Loucy (cell line): ENCODE data around the gene NHS.

Experiments used
- H2AFZ ChIP-seq: fragments of 200-600 bp; sonication (generic); 2 replicates; pipeline ENCODE4 v1.6.0; 2016; ENCODE audit warnings: antibody characterized with exemption, mild to moderate bottlenecking, low read length, moderate library complexity
- H3F3A ChIP-seq: fragments of 200-600 bp; 2 replicates; pipeline ENCODE4 v1.6.0; 2016; ENCODE audit warnings: antibody characterized with exemption, low read depth, mild to moderate bottlenecking
- H3K27me3 ChIP-seq: fragments of 200-600 bp; sonication (generic); 2 replicates; pipeline ENCODE4 v1.6.1; 2014; ENCODE audit warnings: low read length, mild to moderate bottlenecking; ENCODE audit not compliant: insufficient read depth, poor library complexity, severe bottlenecking
- H3K36me3 ChIP-seq: fragments of 200-600 bp; sonication (generic); 2 replicates; pipeline ENCODE4 v1.6.1; 2016; ENCODE audit warnings: low read length; ENCODE audit not compliant: insufficient read depth
- H3K4me1 ChIP-seq: fragments of 200-600 bp; sonication (generic); 2 replicates; pipeline ENCODE4 v1.5.1; 2014; ENCODE audit warnings: low read length, mild to moderate bottlenecking; ENCODE audit not compliant: insufficient read depth, poor library complexity, severe bottlenecking
- H3K4me2 ChIP-seq: fragments of 200-600 bp; sonication (generic); 2 replicates; pipeline ENCODE4 v1.6.0; 2014; ENCODE audit warnings: antibody characterized with exemption, low read length, low read depth, mild to moderate bottlenecking; ENCODE audit not compliant: poor library complexity, severe bottlenecking
- H3K4me3 ChIP-seq: fragments of 200-600 bp; sonication (generic); 2 replicates; pipeline ENCODE4 v1.5.1; 2014; ENCODE audit warnings: low read length, mild to moderate bottlenecking, mixed read lengths; ENCODE audit not compliant: poor library complexity, severe bottlenecking
- H3K79me2 ChIP-seq: fragments of 200-600 bp; sonication (generic); 2 replicates; pipeline ENCODE4 v1.6.1; 2014; ENCODE audit warnings: low read length; ENCODE audit not compliant: insufficient read depth
- H3K9ac ChIP-seq: fragments of 200-600 bp; sonication (generic); 2 replicates; pipeline ENCODE4 v1.6.0; 2014; ENCODE audit warnings: mild to moderate bottlenecking, low read depth, low read length, moderate library complexity; ENCODE audit not compliant: poor library complexity, severe bottlenecking
- H3K9me2 ChIP-seq: fragments of 200-600 bp; sonication (generic); replicated peaks from 2 replicates; pipeline ENCODE4 v1.6.1; 2016; ENCODE audit warnings: low read depth, low read length, mixed read lengths
- H3K9me3 ChIP-seq: fragments of 200-600 bp; sonication (generic); 2 replicates; pipeline ENCODE4 v1.6.1; 2014; ENCODE audit warnings: mild to moderate bottlenecking, antibody characterized with exemption, low read length, low read depth; ENCODE audit not compliant: insufficient read depth
- H4K20me1 ChIP-seq: fragments of 200-600 bp; sonication (generic); 2 replicates; pipeline ENCODE4 v1.6.0; 2014; ENCODE audit warnings: antibody characterized with exemption, low read length, mild to moderate bottlenecking; ENCODE audit not compliant: insufficient read depth, poor library complexity, severe bottlenecking
- CTCF ChIP-seq: fragments of 200-600 bp; sonication (generic); conservative IDR thresholded peaks from 2 replicates; pipeline ENCODE4 v1.5.1; 2014; ENCODE audit warnings: mild to moderate bottlenecking, antibody characterized with exemption, low read length
- EZH2phosphoT487 ChIP-seq: fragments of 200-600 bp; IDR thresholded peaks from 2 replicates; pipeline ENCODE4 v1.6.1; 2018; ENCODE audit warnings: antibody characterized with exemption, mild to moderate bottlenecking, moderate library complexity, borderline replicate concordance

Gene NHS

GRCh38 chrX:17623750-17624149 is 248.8 kb downstream of the NHS start:
- no peaks in the 10 kb centered on the region for H3K9me3 ChIP-seq
- H3K9ac ChIP-seq, result no peak overlapping the region
- no peaks in the 10 kb centered on the region for H3K36me3 ChIP-seq
- no peak overlapping the region for H3K4me2 ChIP-seq
- H4K20me1 ChIP-seq, result no peaks in the 10 kb centered on the region
- H3F3A ChIP-seq, result no peaks in the 10 kb centered on the region
- H3K4me3 ChIP-seq, result no peak overlapping the region
- TF ChIP-seq EZH2phosphoT487 (no peak), CTCF (no peak)
- no peaks in the 10 kb centered on the region for H3K27me3 ChIP-seq
- no peaks in the 10 kb centered on the region for H3K4me1 ChIP-seq
- H3K9me2 ChIP-seq, result no peaks in the 10 kb centered on the region
- H2AFZ ChIP-seq, result no peak overlapping the region
- H3K79me2 ChIP-seq, result no peaks in the 10 kb centered on the region

GRCh38 chrX:17627026-17627425 is 252.0 kb downstream of the NHS start:
- Histone ChIP-seq H3K4me2 (no peak overlapping the region), H3K4me1 (no peaks in the 10 kb centered on the region), H3K27me3 (no peaks in the 10 kb centered on the region), H4K20me1 (no peaks in the 10 kb centered on the region), H3K9ac (no peak overlapping the region), H2AFZ (no peak overlapping the region), H3K9me3 (no peaks in the 10 kb centered on the region), H3F3A (no peaks in the 10 kb centered on the region), H3K9me2 (no peaks in the 10 kb centered on the region), H3K4me3 (no peak overlapping the region), H3K79me2 (no peaks in the 10 kb centered on the region), H3K36me3 (no peaks in the 10 kb centered on the region)
- no peak for TF ChIP-seq EZH2phosphoT487
- no peak for TF ChIP-seq CTCF

- Histone ChIP-seq H3K9me3 (no peaks in the 10 kb centered on the region), H3K4me3 (no peak overlapping the region), H3K4me2 (no peak overlapping the region), H3K9me2 (no peaks in the 10 kb centered on the region), H4K20me1 (no peaks in the 10 kb centered on the region), H3K36me3 (no peaks in the 10 kb centered on the region), H3F3A (no peaks in the 10 kb centered on the region), H2AFZ (no peak overlapping the region), H3K79me2 (no peaks in the 10 kb centered on the region), H3K27me3 (no peaks in the 10 kb centered on the region), H3K9ac (no peak overlapping the region), H3K4me1 (no peaks in the 10 kb centered on the region)
- TF ChIP-seq CTCF, result no peak
- TF ChIP-seq EZH2phosphoT487, result no peak
Measured at GRCh38 chrX:17628976-17629375, 254.0 kb downstream of the NHS start.
